Keratinocyte (primary cell): Measurements from ENCODE around the gene ABLIM2. TPM values are rescaled to one million over a fixed set of nuclear protein-coding genes. Genes with fewer than 3 reads are reported as not detected.

Experiments
- DNase-seq: peaks from one replicate; pipeline ENCODE4 v3.0.0-alpha.2; 2011; ENCODE audit warnings: low read depth, missing footprints, low spot score
- FAIRE-seq: peaks from 2 replicates; lab custom pipeline; 2011; peaks lifted over from hg19 to GRCh38; lab: Jason Lieb, UNC
- H2AFZ ChIP-seq: 2 replicates; pipeline ENCODE4 v1.6.0; 2012; ENCODE audit warnings: low read length, control low read depth, inconsistent platforms; ENCODE audit not compliant: control insufficient read depth
- H3K27ac ChIP-seq: 2 replicates; pipeline ENCODE4 v1.5.1; 2011; ENCODE audit warnings: low read length; ENCODE audit not compliant: control insufficient read depth, insufficient read depth
- H3K27me3 ChIP-seq: 3 replicates; pipeline ENCODE4 v1.6.0; 2011; ENCODE audit warnings: low read length; ENCODE audit not compliant: control insufficient read depth, insufficient read depth; ENCODE audit errors: extremely low read depth
- H3K36me3 ChIP-seq, 2 experiments: 2 replicates in 1 of 2; 3 replicates in 1 of 2; pipeline ENCODE4 v1.5.1; 2011; ENCODE audit warnings: low read length in 2 of 2, mild to moderate bottlenecking in 1 of 2; ENCODE audit not compliant: control insufficient read depth in 2 of 2, insufficient read depth in 2 of 2; ENCODE audit errors: extremely low read depth in 1 of 2
- H3K4me1 ChIP-seq: 3 replicates; pipeline ENCODE4 v1.5.1; 2011; ENCODE audit warnings: low read length; ENCODE audit not compliant: control insufficient read depth, insufficient read depth; ENCODE audit errors: extremely low read depth
- H3K4me2 ChIP-seq: 3 replicates; pipeline ENCODE4 v1.6.0; 2011; ENCODE audit warnings: low read depth, low read length; ENCODE audit not compliant: control insufficient read depth, insufficient read depth; ENCODE audit errors: extremely low read depth
- H3K4me3 ChIP-seq, 3 experiments: fragments of 200-600 bp in 1 of 3; sonication (generic) in 1 of 3; 2 replicates in 2 of 3; 3 replicates in 1 of 3; pipeline ENCODE4 v1.5.1; 2011 to 2016; ENCODE audit warnings: low read length in 3 of 3, mild to moderate bottlenecking in 3 of 3, control low read depth in 2 of 3, inconsistent platforms in 1 of 3, low read depth in 1 of 3, mixed read lengths in 1 of 3, mixed run types in 1 of 3, moderate library complexity in 1 of 3; ENCODE audit not compliant: control insufficient read depth in 2 of 3, insufficient read depth in 2 of 3; ENCODE audit errors: extremely low read depth in 1 of 3
- H3K79me2 ChIP-seq: 2 replicates; pipeline ENCODE4 v1.6.0; 2012; ENCODE audit warnings: low read length; ENCODE audit not compliant: control insufficient read depth, insufficient read depth
- H3K9ac ChIP-seq: 3 replicates; pipeline ENCODE4 v1.6.0; 2011; ENCODE audit warnings: low read length; ENCODE audit not compliant: control insufficient read depth, insufficient read depth; ENCODE audit errors: extremely low read depth
- H3K9me1 ChIP-seq: 3 replicates; pipeline ENCODE4 v1.6.0; 2011; ENCODE audit warnings: low read length; ENCODE audit not compliant: control insufficient read depth, insufficient read depth; ENCODE audit errors: extremely low read depth
- H3K9me3 ChIP-seq: 2 replicates; pipeline ENCODE4 v1.5.1; 2012; ENCODE audit warnings: low read depth, low read length; ENCODE audit not compliant: control insufficient read depth
- H4K20me1 ChIP-seq: 3 replicates; pipeline ENCODE4 v1.6.0; 2011; ENCODE audit warnings: low read length; ENCODE audit not compliant: control insufficient read depth, insufficient read depth; ENCODE audit errors: extremely low read depth
- CTCF ChIP-seq, 3 experiments: IDR thresholded peaks in 1 of 3; conservative IDR thresholded peaks in 1 of 3; optimal IDR thresholded peaks in 1 of 3; 2 replicates in 2 of 3; 3 replicates in 1 of 3; pipeline versions ENCODE3 to v1.5.1; 2011; ENCODE audit warnings: low read length in 3 of 3, mild to moderate bottlenecking in 3 of 3, moderate library complexity in 2 of 3, control low read depth in 1 of 3, inconsistent platforms in 1 of 3; ENCODE audit not compliant: insufficient read depth in 2 of 3; ENCODE audit errors: extremely low read depth in 1 of 3
- EZH2 ChIP-seq: IDR thresholded peaks from one replicate; pipeline ENCODE4 v1.6.1; 2012; ENCODE audit warnings: inconsistent platforms, mild to moderate bottlenecking, low read length, moderate library complexity
- dilution Hi-C: fragments of 300-500 bp; cut with MboI; formaldehyde crosslinking; loops from one replicate; pipeline ENCODE4 v1.7.0; 2020; ENCODE audit warnings: low sequenced_read_pairs; ENCODE audit not compliant: extremely low pct_ligation_motif_present
- polyA plus RNA-seq, 5 experiments: library from polyadenylated mRNA; depleted of rRNA in 3 of 5; stranded (reverse) in 3 of 5; stranded (forward) in 1 of 5; unstranded in 1 of 5; fragments of >200 nt; gene quantifications; 1 replicate in 1 of 5; 2 replicates in 3 of 5; 3 replicates in 1 of 5; pipeline versions ENCODE4 v1.2.1 to v1.2.3, GENCODE V29; 2011 to 2012; ENCODE audit warnings: missing spikeins in 2 of 5, low read depth in 1 of 5, low replicate concordance in 1 of 5

The ABLIM2 gene
- polyA plus RNA-seq, 1 donor (not counting 4 experiments of a cell fraction or from before 2014, with no cell fraction given), result 0.94 TPM

GRCh38 chr4:7964459-7964858 lies 194.2 kb downstream of the ABLIM2 start:
- Histone ChIP-seq H4K20me1 (no peaks in the 10 kb centered on the region), H3K4me1 (peaks cover 42% of the 10 kb centered on the region), H3K27me3 (no peaks in the 10 kb centered on the region), H3K9me3 (no peaks in the 10 kb centered on the region), H3K9me1 (no peaks in the 10 kb centered on the region), H3K27ac (peak overlapping the region; percentile 64), H3K4me2 (peak overlapping the region; percentile 16), H3K9ac (peak overlapping the region; percentile 46), H2AFZ (no peak overlapping the region), H3K4me3 (no peak overlapping the region), H3K36me3 (no peaks in the 10 kb centered on the region), H3K79me2 (no peaks in the 10 kb centered on the region)
- TF ChIP-seq EZH2 (no peak), CTCF (optimal IDR thresholded peaks at IDR 0.05 in 1 of 3, IDR thresholded peaks at IDR 0.05 in 1 of 3, conservative IDR thresholded peaks at IDR 0.05 in 1 of 3; ENCODE audit: extremely low read depth in 1 of 3, insufficient read depth in 2 of 3, low read length in 3 of 3) (peak in 1 of 3 experiments; percentile 7)
- FAIRE-seq, result no peak
- dilution Hi-C loops, result no loop called here
- no peak for DNase-seq

GRCh38 chr4:7963691-7964090 lies 194.9 kb downstream of the ABLIM2 start:
- TF ChIP-seq CTCF (optimal IDR thresholded peaks at IDR 0.05 in 1 of 3, IDR thresholded peaks at IDR 0.05 in 1 of 3, conservative IDR thresholded peaks at IDR 0.05 in 1 of 3; ENCODE audit: extremely low read depth in 1 of 3, insufficient read depth in 2 of 3, low read length in 3 of 3) (no peak), EZH2 (no peak)
- Histone ChIP-seq H4K20me1 (no peaks in the 10 kb centered on the region), H3K36me3 (no peaks in the 10 kb centered on the region), H3K27ac (no peak overlapping the region), H3K27me3 (no peaks in the 10 kb centered on the region), H3K9me1 (no peaks in the 10 kb centered on the region), H3K79me2 (no peaks in the 10 kb centered on the region), H2AFZ (no peak overlapping the region), H3K9me3 (no peaks in the 10 kb centered on the region), H3K4me1 (peaks cover 40% of the 10 kb centered on the region), H3K4me3 (no peak overlapping the region), H3K9ac (no peak overlapping the region), H3K4me2 (no peak overlapping the region)
- no peak for DNase-seq
- dilution Hi-C loops, result no loop called here
- FAIRE-seq, result peak; percentile 23
